Endometrial microvascular endothelial cells (primary cell): ENCODE data around the gene VILL. TPM values are rescaled to one million over a fixed set of nuclear protein-coding genes. Genes with fewer than 3 reads are reported as not detected.
"Not testable (repeated sequence)": the region's sequence is repeated elsewhere in the genome, so short reads cannot be mapped to it uniquely, and the experiment has no call there.

Source experiments
- in situ Hi-C: cut with HindIII; loops from 2 replicates; pipeline ENCODE4 v1.10.0; 2017; ENCODE audit warnings: low sequenced_read_pairs, low pct_unique_long_range_greater_than_20kb; ENCODE audit errors: inconsistent ontology term
- total RNA-seq: library from RNA; depleted of rRNA; stranded (reverse); fragments of >200 nt; gene quantifications from one replicate; pipeline ENCODE4 v1.2.3, GENCODE V29; 2015; ENCODE audit errors: inconsistent ontology term

Gene VILL
- total RNA-seq, 1 donor from 2014 or later = 4.4 TPM

DNA sequence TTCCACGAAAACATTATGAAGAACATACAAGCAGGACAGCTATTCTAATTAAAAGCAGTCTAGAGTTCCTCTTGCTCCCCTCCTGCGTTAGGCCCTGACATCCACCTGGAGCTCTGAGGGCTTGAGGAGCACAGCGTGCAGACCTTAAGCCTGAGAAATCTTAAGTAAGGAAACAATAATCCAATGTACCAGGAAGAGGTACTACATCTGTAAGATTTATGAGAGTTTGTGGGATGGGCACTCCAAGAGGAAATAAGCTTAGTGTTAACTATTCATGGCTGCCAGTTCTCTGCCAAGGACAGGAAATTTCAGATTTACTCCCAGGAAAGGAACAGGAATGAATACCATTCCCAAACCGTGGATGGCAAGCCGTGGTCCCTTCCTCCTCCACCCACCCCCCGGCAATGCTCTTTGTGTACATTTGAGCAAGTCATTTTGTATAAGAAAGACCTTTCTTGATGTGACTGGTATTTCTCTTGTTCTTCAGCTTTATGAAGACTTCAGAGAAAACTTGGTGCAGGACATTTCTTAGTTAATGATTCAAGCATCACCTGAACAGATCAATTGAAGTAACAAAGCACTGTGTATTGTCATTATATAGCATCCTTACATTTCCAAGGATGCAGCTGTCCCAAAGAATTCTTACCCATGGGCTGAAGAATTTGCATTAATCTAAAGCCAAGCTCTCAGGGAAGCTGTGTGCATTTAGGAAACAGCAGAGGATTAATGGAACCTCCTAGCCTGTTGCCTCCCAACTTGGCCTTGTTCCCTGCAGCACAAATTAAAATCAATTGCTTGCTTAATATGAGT is 28.8 kb upstream of the VILL start:
- in situ Hi-C loops = no loop called here

DNA sequence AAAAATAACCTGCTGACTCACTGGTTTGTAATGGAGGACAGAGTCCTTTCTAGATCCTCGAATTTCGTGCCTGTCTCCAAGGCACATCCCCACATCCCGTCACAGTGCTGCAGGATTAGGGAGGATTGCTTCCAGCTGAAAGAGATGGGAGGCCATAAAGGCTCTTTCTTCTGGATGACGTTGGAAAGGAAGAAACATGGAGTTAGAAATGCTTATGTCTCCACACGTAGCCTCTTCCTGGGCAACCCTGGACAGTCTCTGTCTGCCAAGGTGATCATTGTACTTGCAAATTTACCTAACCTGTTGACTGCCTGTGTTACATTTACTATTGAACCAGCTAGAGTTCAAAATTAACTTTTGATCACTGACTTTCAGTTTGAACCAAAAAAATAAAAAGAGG is 27.6 kb upstream of the VILL start:
- in situ Hi-C loops = no loop called here

DNA sequence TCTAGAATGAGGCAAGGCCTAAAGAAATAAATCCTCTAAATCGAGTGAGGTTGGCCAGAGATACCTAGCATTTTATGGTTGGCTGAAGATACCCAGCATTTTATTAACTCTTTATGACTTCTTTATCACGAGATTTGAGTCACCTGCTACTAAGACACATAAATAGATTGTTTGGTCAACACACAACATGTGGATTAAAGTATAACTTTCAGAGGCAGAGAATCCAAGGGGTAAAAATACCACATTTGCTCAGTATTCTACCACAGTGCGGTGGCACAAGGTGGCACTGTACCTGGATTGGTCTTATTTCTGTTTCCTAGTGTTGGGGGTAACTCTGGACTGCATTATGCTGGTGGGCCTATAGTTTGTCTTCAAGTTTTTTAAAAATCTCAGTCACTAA is 27.0 kb upstream of the VILL start:
- in situ Hi-C loops = no loop called here

DNA sequence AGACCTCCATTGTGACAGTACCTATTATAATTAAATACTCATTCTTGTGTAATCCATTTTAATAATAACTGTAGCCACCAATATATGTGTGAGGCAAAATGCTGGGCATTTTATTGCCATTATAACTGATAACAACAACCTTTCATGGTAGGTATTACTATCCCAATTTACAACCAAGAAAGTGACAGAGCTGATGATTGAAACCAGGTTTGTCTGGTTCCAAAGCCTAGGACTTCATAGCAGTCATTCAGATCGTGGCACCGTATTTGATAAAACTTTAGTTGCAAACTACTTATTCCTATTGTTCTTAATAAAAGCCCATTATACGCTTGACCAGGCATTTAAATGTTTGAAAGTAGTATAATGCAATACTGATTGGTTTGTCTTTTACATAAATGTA is 26.4 kb upstream of the VILL start:
- in situ Hi-C loops = no loop called here

DNA sequence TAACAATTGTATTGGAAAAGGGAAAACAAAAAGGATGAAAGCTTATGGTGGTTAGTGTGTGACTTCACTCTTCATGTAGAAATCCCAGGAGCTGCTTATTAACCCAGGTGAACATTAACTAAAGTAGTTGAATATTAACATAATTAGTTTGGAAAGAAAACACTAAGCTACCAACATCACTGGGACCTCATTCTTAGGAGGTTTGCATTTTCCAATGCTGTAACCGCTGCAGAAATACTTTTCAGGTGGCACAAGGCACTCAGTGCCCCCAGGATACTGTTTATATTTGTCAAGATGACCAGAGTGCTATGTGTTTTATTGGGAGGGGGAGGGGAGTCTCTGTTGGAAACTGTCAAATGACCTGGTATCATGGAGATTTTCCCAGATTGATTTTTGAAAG is 25.9 kb upstream of the VILL start:
- in situ Hi-C loops = no loop called here

DNA sequence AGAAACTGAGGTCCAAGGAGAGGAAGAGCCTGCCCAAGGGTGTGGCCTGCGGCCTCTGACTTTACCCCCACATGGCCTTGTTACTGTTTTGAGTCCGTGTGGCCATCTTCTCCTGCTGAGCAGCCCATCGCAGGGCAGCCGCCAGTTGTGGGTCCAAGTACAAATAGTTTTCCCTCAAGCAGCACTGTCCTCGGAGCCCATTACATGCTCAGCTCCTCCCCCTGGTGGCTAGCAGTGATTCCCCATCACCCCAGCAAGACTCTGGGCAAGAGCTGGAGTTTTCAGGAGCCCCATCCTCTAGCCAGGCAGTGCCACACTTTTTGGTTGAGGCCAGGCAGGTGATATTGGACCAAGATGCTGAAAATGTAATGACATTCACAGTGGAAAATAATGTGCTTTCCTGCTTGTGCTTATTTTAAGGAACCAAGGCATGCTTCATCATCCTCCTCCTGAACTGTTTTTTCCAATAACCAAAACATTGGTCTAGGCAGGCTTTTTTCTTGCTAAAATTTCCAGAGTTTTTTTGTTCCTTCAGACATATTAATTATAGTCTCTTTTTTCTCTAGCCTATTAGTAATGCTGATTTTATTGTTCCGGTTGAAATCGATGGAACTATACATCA is 23.2 kb upstream of the VILL start:
- in situ Hi-C loops = no loop called here

DNA sequence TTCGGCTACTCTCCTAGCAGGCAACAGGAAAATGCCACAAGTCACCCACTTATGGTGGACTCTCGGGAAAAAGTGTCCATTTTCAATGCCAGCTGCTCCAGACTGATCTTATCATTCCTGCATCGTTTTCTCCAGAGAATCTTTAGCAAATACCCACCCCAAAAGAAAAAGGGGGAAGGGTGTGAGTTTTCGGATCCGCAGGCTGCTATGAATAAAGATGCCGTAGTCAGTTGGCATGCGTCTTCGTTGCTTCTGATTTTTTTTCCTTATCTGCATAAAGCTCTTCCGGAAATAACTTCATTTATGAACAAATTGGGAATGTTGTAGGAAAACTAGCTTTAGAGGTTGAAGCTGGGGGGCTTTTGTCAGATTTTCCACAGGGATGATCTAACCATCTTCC is 22.4 kb upstream of the VILL start:
- in situ Hi-C loops = no loop called here

DNA sequence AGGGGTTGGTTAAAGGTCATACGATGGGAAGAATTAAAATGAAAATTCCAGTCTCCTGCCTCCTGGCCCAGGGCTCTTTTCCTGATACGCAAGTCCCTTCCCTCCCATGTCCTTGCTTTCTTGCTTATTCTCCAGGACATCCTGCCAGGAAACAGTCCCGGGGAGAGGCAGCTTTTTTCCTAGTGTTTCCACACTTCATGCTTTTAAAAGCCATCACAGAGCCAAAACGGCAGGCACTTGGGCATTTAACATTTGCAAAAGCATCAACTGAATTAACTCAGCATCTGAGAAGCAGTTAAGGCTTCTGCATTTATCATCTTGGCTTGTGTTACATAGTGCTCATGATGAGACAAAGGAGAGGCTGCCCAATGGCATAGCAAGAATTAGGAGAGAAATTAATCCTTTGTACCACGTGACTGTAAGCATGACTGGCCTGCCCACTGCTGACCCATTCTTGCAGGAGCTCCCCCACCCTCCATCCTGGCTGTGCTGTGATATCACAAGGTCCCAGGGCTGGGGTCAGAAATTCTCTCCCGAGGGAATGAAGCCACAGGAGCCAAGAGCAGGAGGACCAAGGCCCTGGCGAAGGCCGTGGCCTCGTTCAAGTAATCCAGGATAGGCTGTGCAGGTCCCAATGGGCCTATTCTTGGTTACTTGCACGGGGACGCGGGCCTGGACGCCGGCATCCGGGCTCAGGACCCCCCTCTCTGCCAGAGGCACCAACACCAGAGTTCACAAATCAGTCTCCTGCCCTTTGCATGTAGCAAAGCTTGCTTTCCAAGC is 21.6 kb upstream of the VILL start:
- in situ Hi-C loops = no loop called here

DNA sequence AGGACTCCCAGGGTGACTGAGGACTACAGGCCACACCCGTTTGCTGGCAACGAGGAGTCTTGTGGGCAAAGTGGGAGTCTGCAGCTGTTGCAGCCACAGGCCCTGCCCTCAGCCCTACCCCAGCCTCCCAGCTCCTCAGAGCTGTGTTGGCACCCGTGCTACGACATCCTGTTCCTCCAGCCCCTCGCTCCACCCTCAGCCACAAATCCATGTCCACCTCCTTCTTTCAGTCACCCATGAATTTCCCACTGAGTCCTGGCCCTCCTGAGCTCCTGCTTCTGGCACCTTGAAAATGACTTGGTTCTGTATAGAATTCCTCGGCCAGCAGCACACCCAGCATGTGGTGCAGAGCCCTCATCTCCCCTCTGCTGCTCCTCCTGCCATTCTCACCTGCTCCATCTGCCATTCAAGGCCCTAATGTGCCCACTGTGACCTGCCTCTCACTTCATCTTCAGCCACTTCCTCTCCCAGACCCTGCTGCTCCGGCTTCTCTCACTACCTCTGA is 20.9 kb upstream of the VILL start:
- in situ Hi-C loops = no loop called here

DNA sequence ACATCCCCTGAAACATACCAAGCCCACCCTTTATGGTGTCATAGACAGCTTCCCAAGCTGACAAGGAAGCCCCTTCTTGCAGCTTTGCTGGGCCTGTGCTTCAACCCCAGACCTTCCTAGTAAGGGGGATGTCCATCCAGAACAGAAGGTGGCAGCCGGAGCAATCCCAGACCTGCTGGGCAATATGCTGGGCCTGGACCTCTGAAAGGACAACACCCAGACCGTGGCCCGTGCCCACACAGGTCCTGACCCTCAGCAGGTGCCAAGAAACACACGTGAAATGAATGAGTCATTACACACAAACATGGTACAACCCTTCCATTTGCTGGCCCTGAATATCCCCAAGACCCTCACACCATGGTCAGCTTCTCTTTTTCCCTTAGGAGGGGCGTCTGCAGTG is 19.8 kb upstream of the VILL start:
- in situ Hi-C loops = no loop called here

DNA sequence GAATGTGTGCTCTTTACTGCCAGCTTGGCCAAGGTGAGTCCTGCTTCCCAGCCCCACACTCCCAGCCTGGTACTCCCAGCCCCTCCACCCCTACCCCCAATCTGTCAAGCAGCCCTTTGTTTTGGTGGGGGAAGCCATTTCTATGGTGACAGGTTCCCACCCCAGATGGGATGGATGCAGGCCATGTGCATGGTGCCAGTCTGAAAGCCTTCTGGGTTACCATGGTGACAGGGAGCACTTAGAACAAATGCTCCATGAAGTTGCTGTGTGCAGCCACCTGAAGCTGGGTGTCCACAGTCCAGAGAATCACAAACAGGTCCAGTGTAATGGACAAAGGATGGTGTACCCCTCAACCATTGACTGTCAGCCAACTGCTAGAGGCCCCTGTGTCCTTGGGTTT is 19.1 kb upstream of the VILL start:
- in situ Hi-C loops = no loop called here

DNA sequence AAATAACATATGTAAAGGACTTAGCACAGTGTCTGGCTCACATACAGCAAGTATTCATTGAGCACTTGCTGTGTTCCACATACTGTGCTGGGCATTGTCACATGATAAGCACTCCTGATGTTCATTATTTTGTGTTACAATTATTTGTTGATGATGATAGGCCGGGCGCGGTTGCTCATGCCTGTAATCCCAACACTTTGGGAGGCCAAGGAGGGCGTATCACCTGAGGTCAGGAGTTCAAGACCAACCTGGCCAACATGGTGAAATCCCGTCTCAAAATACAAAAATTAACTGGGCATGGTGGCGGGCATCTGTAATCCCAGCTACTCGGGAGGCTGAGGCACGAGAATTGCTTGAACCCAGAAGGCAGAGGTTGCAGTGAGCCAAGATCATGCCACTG is 18.5 kb upstream of the VILL start:
- in situ Hi-C loops = not testable (repeated sequence)

DNA sequence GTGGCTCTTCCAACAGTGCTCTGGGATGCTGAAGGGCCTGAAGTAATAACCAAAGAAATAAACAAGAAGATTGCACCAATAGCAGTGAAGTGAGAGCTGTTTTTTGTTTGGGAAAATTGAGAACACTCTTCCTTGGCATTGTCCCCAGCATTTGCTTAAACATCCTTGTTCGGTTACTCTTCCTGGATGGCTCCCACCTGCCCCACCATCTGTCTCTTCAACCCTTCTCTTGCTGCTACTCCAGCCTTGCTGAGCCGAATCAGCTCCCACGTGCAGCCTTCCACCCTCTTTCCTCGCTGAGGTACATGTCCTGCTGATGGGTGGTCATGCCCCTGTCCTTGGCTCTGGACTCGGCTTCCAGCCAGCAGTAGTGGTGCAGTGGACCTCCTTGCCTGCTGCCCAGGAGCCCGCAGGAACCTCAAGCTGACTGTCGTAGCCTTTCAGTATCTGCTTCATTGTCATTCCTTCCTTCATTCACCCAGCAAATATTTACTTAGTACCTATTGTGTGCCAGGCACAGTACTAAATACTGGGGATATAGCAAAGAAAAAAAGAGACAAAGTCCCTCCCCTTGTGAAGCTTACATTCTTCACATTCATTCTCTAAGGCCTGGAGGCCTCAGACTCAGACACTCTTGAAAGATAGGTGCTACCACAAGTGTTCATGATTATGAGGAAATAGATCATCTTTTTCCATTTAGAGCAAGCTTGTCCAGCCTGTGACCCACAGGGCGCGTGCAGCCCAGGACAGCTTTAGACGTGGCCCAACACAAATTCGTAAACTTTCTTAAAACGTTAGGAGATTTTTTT is 17.1 kb upstream of the VILL start:
- in situ Hi-C loops = no loop called here

DNA sequence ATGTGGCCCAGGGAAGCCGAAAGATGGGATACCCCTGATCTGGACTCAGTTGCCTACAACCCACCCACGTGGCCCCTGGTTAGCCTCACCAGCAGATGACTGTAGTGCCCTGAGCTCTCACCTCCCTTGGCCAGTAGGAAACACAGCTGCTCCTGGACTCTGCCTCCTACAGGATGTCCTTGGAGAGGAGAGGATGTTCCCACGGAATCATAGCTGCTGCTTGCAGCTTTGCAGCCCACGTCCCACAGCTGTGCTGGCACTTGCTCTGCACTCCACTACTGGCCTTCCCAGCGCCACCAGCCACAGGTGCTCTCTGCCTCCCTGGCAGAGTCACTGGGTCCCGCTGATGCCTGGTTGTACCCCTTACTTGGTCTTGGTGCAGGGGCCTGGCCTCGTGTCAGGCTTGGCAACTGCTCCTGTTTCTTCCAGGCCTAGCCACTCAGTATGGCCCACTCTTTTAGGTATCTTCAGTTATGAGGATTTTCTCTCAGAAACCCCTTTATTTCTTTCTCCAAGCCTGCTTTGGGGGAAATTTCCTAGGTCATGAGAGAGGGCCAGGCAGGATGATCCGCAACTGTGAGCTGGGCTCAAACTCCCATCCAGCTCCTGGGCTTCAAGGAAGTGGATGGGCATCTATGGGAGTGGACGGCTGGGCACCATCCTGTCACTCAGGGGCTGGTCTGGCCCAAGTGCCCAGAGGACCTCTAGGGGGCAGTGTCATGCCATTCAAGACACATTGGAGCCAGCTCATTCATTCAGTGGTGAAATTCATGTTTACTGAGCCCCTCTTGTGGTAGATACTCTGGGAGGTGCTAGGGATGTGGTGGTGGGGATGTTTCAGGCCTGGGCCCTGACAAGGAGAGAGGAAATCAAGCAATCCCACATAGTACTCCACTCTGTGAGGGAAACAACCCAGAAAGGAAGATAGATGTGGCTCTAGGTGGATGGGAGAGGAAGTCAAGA is 16.2 kb upstream of the VILL start:
- in situ Hi-C loops = no loop called here

DNA sequence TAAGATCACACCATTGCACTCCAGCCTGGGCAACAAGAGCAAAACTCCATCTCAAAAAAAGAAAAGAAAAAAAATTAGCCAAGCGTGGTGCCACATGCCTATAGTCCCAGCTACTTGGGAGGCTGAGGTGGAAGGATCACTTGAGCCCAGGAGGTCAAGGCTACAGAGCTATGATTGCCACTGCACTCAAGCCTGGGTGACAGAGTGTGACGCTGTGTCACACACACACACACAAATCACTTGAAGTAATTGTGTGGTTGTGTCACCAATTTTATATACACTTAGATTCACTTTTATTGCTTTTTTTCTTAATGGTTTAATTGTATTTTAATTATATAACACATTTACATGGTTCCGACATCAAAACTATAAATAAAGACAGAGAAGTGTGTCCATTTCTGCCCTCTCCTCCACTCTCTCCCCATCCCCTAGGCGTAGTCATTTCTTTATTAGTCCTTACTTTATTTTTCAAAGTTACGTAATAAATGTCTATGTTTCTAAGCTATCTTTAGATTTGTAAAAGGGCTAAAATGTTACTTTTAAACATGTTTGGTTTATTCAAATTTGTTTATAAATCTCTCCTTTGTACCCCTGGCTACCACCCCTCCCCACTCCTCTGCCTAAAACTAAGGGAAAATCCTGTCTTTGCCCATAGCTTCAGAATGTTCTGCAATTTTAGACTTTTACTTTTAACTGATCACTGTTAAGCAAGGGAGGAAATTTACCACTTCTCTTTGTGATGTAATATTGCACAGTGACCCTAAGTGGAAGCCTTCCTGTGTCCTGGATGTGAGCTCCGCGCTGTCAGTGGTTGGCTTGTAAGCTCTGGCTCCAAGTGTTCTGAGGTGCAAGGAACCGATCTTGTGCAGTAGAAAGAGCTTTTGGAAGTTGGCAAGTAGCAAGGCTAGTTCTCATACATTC is 10.8 kb upstream of the VILL start:
- in situ Hi-C loops = no loop called here

DNA sequence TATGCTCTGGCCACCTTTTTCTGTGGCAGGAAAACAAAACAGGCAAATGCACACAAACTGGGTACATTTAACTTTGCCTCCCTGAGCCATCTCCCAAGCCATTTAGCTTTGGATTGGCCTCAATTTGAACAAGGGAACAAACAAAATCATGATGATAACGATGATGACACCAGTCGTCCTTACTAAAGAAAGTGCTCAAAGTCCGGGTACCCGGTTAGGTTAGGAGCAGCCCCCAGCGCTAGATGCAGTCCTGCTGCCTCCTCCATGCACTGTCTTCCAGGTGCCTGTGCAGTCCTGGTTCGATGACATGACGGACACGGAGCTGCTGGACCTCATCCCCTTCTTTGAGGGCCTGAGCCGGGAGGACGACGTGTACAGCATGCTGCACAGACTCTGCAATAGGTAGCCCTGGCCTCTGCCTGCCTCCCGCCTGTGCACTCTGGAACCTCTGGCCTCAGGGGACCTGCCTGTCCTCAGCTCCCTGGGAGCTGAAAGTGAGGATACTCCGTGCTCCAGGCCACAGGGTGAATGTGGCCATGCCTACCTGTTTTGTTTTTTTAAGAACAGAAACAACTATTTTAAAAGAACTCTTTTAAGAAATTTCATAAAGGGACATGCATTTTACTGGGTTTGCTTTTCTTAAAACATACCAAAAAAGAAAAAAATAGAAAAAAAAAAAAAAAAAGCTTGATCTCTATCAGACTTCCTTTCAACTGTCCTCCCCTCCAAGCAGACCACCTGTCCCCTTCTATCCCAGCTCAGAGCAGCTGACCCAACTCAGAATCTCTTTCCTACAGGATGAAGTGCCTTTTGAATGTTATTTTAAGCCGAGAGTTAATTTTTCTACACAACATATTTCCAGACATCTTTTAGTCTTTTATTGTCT is 9.9 kb upstream of the VILL start:
- in situ Hi-C loops = no loop called here
